ENCODE data around the gene RAB6B.

RAB6B gene

DNA sequence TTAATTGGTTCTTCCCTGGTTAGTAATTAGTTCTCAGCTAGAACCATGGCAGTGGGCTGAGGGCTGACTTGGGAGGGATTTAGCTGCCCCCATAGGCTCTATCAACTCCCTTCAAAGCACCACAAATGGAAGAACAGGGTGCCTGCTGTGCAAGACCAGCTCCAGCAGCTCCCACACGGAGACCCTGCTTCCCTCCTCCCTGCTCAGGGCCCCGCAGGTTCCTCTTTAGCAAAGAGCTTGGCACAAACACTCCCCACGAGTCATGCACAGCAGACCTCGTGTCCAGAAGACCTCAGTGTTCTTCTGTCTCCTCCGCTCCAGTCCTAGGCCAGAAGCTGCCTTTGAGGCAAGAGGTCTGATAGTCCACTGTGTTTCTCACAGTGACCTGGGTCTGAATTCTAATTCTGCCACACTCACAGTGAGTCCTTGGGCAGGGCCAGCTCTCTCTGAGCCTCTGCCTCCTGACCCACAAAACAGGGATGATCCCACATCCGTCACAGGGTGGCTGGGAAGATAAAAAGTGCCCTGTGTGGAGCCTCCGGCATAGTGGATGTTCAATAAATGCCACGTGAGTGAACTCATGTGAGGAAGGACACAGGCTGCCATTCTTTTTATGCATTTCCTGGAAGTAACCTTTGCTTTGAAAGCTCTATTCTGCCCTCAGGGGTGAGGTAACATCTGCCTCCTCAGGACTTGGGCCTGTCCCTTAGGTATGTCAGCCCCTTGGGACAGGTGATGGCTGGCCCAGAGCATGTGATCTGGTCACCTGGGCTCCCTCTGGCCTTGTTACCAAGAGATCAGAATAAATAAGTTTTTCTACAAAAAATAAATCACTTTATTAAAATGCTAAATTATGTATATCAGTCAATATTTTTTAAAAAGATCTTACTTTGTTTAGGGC is 7.6 kb downstream of the RAB6B start:
- no peak overlapping the region for H3K4me3 ChIP-seq (replicated peaks; ENCODE audit: low read depth, low read length)
- DNase-seq (ENCODE audit: extremely low read depth, low read depth) = no peak
- no peak for TF ChIP-seq CTCF (IDR thresholded peaks at IDR 0.05; ENCODE audit: low read depth, low read length, missing control alignments)

GRCh38 chr3:133887074-133887802 is 8.4 kb downstream of the RAB6B start:
- no peak overlapping the region for H3K4me3 ChIP-seq (replicated peaks; ENCODE audit: low read depth, low read length)
- TF ChIP-seq CTCF (IDR thresholded peaks at IDR 0.05; ENCODE audit: low read depth, low read length, missing control alignments) = no peak
- no peak for DNase-seq (ENCODE audit: extremely low read depth, low read depth)

DNA sequence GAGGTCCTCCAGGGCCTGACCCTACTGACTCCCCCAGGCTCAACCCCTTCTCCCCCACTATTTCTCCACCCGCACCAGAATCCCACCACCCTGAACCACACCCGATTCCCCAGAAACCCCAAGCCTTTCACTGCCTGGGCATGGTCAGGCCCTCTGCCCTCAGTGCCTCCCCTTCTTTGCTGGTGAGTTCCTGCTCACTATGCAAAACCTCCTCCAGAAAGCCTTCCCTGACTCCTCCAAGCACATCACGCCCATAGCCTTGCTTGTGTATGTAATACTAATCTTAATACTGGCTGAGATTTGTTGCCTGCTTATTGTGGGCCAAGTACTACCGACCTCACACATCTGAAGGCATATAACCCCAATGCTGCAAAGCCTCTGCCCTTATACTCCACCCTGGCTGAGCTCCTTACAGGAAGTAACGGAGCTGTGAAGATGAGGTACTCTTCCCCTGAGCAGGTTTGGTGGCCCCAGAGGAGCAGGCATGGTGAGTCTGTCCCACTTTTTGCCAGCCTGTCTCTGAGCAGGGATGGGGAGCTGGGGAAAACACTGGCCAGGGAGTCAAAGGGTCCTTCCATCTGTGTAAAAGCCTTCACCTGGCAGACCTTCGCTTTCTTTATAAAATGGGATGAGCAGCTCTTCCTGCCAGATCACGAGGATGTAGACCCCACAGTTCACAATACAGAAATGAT is 9.5 kb downstream of the RAB6B start:
- DNase-seq (ENCODE audit: extremely low read depth, low read depth) = no peak
- TF ChIP-seq CTCF (IDR thresholded peaks at IDR 0.05; ENCODE audit: low read depth, low read length, missing control alignments) = no peak
- no peak overlapping the region for H3K4me3 ChIP-seq (replicated peaks; ENCODE audit: low read depth, low read length)

- no peak for TF ChIP-seq CTCF (IDR thresholded peaks at IDR 0.05; ENCODE audit: low read depth, low read length, missing control alignments)
- no peak overlapping the region for H3K4me3 ChIP-seq (replicated peaks; ENCODE audit: low read depth, low read length)
- no peak for DNase-seq (ENCODE audit: extremely low read depth, low read depth)
Observed at GRCh38 chr3:133884887-133885711, 10.6 kb downstream of the RAB6B start.

DNA sequence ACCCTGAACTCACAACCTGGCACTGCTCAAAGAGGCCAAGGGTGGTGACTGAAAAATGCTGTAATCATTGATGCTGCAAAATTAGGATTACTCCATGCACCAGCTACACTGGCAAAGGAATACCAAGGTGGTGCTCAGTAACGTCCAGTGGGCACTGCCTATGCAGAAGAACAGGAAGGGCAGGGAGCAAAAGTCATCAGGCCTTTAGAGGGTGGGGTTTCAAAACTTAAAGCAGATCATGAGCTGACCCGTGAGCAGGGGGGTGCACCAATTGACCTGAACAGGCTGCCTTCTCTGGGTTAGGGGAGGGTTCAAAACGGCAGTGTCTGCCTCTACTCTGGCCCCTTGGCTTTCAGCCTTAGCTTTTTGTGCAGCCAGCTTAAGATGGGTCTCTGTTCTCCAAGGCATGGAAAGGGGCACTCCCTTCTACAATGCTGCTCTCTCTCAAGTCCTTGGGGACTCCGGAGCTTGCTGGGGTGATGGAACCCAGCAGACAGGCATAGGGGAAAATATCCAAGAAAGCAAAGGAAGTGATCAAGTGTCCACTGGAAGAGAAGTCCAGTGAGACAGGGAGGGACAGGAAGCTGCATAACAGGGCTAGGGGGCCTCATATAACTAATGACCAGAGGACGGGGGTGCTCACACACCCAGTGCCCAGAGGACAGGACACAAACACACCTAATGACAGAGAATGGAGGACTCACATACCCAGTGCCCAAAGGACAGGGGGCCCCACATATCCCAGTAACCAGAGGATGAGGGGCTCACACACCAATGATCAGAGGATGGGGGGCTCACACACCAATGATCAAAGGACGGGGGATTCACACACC is 11.4 kb downstream of the RAB6B start:
- H3K4me3 ChIP-seq (replicated peaks; ENCODE audit: low read depth, low read length) = no peak overlapping the region
- TF ChIP-seq CTCF (IDR thresholded peaks at IDR 0.05; ENCODE audit: low read depth, low read length, missing control alignments) = no peak

More for the DNA sequence above, 11.4 kb downstream of the RAB6B start:
- DNase-seq (ENCODE audit: extremely low read depth, low read depth) = no peak

Data from HFF-Myc (cell line).